Activated naive CD8-positive, alpha-beta T cell treated with anti-CD3 and anti-CD28 coated beads, Interleukin-2, amount 10 ng/mL, durations not matched to agents 7 days and 5 days (primary cell): ENCODE data around the gene PLXNB1. TPM values are rescaled to one million over a fixed set of nuclear protein-coding genes. Genes with fewer than 3 reads are reported as not detected.
A peak's percentile ranks its signal among the peaks of the same experiment; 100 is the strongest.

Experiments used
- ATAC-seq: fragments of 150-1000 bp; cut with Tn5 transposase; one replicate; pipeline ENCODE4 v1.10.0; 2021; ENCODE audit warnings: low read depth, moderate library complexity
- POLR2A ChIA-PET: fragments of 350-600 bp; sonication (Branson Sonifier 250); formaldehyde crosslinking; loops from one replicate; lab custom pipeline; 2021; ENCODE audit warnings: antibody characterized with exemption; lab: Charles Lee
- DNase-seq: peaks from one replicate; pipeline ENCODE4 v3.0.0; 2021
- H3K27ac Mint-ChIP-seq: one replicate; pipeline ENCODE4 v1.8.0; 2022; ENCODE audit warnings: mild to moderate bottlenecking, mixed read lengths
- H3K27me3 Mint-ChIP-seq: one replicate; pipeline ENCODE4 v1.8.0; 2022; ENCODE audit warnings: mild to moderate bottlenecking, moderate library complexity, mixed read lengths
- H3K36me3 Mint-ChIP-seq: one replicate; pipeline ENCODE4 v1.8.0; 2021; ENCODE audit warnings: mild to moderate bottlenecking, mixed read lengths
- H3K4me1 Mint-ChIP-seq: one replicate; pipeline ENCODE4 v1.8.0; 2021; ENCODE audit warnings: mixed read lengths
- H3K4me3 Mint-ChIP-seq: one replicate; pipeline ENCODE4 v1.8.0; 2022; ENCODE audit warnings: mild to moderate bottlenecking, moderate library complexity, mixed read lengths
- H3K9me3 Mint-ChIP-seq: one replicate; pipeline ENCODE4 v1.8.0; 2021; ENCODE audit warnings: mixed read lengths
- total RNA-seq, 2 experiments: library from RNA; stranded (reverse); gene quantifications; one replicate each; pipeline ENCODE4 v1.2.3, GENCODE V29; 2021

The PLXNB1 gene
- total RNA-seq, 2 experiments from 2014 or later, result 4.5 to 6.2 TPM

DNA sequence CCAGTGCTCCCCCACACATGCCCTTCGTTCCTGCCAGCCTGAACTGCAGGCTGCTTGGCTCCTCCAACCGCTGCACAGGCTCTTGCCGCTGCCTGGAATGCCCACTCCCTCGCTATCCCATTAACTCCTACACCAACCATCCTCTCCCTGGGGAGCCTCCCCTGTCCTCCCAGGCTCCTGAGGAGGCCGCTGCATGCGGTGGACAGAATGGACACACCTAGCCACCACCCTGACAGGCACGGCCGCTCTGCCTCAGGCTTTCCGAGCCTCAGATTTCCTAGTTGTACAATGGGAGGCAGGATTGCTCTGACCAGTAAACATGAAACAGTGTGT is 2.3 kb downstream of the PLXNB1 start:
- DNase-seq, result no peak
- H3K27me3 Mint-ChIP-seq, result peaks cover 19% of the 10 kb centered on the region
- H3K4me3 Mint-ChIP-seq, result no peak overlapping the region
- POLR2A ChIA-PET, result no interaction called here
- peaks cover 5% of the 10 kb centered on the region for H3K4me1 Mint-ChIP-seq
- no peak for ATAC-seq
- peaks cover 3% of the 10 kb centered on the region for H3K36me3 Mint-ChIP-seq
- no peak overlapping the region for H3K27ac Mint-ChIP-seq
- no peaks in the 10 kb centered on the region for H3K9me3 Mint-ChIP-seq

DNA sequence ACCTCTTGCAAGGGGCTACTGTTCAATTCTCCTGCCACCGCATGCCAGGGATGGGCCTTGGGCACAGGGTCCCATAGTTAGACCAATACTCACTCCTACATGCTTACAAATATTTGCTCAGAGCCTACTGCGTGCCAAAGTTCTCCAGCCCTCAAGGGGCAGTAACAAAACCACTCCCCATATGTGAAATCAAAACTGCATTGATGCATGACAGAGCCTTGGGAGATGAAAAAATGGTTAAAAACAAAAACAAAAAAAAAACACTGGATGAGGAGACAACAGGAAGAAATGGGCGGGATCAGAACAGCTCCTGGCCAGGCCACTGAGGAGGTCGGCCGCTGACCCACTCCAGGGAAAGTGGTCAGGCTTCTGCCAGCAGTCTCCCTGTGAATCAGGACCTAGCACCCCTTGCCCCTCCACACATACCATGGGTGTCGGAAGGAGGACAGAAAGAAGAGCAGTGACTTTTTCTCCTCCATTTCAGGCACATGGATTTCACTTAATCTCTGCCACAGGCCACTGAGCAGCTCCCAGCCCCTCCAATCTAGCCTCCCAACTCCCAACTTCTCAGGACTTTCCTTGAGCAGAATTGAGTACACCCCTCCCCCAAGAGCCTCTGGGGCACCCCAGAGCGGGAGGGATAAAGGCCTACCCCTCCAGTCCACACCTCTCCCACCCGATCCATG is 2.8 kb downstream of the PLXNB1 start:
- H3K9me3 Mint-ChIP-seq, result no peaks in the 10 kb centered on the region
- H3K27ac Mint-ChIP-seq, result no peak overlapping the region
- ATAC-seq (no peak), DNase-seq (no peak)
- peaks cover 5% of the 10 kb centered on the region for H3K4me1 Mint-ChIP-seq
- peaks cover 19% of the 10 kb centered on the region for H3K27me3 Mint-ChIP-seq
- no peak overlapping the region for H3K4me3 Mint-ChIP-seq
- peaks cover 3% of the 10 kb centered on the region for H3K36me3 Mint-ChIP-seq
- POLR2A ChIA-PET, result no interaction called here

DNA sequence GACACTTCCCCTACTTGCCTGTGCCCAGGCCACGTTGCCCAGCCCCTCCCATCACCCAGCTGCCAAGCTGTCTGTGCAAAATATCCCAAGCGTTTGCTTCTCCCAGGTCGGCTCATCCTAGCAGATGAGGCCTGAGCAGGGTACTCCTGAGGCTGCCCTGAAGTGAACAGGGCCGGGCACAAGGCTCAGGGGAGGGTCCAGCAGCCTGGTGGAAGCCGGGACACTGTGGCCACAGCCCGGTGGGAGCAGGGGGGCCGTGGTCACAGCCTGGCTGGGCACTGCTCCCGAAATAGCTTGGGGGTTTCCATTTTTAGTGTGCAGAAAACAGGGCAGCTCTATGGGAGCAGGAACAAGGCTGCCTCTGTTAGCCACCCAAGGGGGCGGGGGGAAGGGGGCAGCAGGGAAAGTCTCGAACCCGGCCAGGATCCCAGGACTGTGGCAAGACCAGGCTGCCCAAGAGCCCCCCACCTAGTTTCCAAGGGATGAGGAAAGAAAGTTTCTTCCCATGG is 3.4 kb downstream of the PLXNB1 start:
- Mint-ChIP-seq H3K9me3 (no peaks in the 10 kb centered on the region), H3K27me3 (peaks cover 19% of the 10 kb centered on the region), H3K4me3 (no peak overlapping the region), H3K36me3 (no peaks in the 10 kb centered on the region), H3K27ac (no peak overlapping the region), H3K4me1 (peaks cover 5% of the 10 kb centered on the region)
- DNase-seq, result no peak
- ATAC-seq, result no peak
- POLR2A ChIA-PET, result no interaction called here

DNA sequence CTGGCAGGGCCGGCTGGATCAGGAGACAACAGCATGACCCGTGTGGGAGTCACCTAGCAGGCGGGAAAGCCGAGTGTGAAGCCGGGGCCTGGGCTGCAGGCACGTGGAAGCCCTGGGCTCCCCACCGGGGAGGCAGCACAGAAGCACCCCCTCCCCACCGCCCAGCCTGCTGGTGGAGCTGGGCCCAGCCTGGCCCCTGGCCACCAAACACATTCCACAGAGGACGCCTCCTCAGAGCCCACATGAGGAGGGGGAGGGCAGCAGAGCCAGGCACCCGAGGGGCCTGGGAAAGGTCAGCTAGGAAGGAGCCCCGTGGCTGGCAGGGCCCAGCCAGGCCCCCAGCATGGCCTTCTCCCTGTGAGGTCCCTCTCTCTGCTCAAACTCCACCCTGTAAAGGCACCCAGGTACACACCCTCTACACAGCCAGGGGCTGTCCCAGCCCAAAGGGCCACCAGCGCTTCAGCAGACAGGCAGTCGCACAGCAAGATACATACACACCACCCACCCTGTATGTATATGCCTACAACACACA is 4.5 kb downstream of the PLXNB1 start:
- peaks cover 5% of the 10 kb centered on the region for H3K4me1 Mint-ChIP-seq
- no peaks in the 10 kb centered on the region for H3K36me3 Mint-ChIP-seq
- H3K27me3 Mint-ChIP-seq, result peaks cover 19% of the 10 kb centered on the region
- POLR2A ChIA-PET, result no interaction called here
- H3K27ac Mint-ChIP-seq, result no peak overlapping the region
- H3K4me3 Mint-ChIP-seq, result no peak overlapping the region
- H3K9me3 Mint-ChIP-seq, result no peaks in the 10 kb centered on the region
- no peak for ATAC-seq
- no peak for DNase-seq

GRCh38 chr3:48423883-48424695 is 5.8 kb downstream of the PLXNB1 start:
- Mint-ChIP-seq H3K9me3 (no peaks in the 10 kb centered on the region), H3K36me3 (no peaks in the 10 kb centered on the region), H3K4me1 (peaks cover 3% of the 10 kb centered on the region), H3K27ac (no peak overlapping the region), H3K27me3 (peaks cover 17% of the 10 kb centered on the region), H3K4me3 (no peak overlapping the region)
- POLR2A ChIA-PET, result interaction anchor here (1.0 kb wide), 2 partner anchors 16 to 44 kb away, joined by 3 read pairs; partner anchors contain the start of genes CCDC51 and TMA7
- no peak for DNase-seq
- ATAC-seq, result no peak

GRCh38 chr3:48423241-48423882 is 6.5 kb downstream of the PLXNB1 start:
- H3K4me3 Mint-ChIP-seq, result no peak overlapping the region
- DNase-seq (no peak), ATAC-seq (no peak)
- no peaks in the 10 kb centered on the region for H3K9me3 Mint-ChIP-seq
- H3K27me3 Mint-ChIP-seq, result peaks cover 14% of the 10 kb centered on the region
- POLR2A ChIA-PET, result interaction anchor here (1.0 kb wide), 2 partner anchors 16 to 45 kb away, joined by 3 read pairs; partner anchors contain the start of genes CCDC51 and TMA7
- no peak overlapping the region for H3K27ac Mint-ChIP-seq
- H3K36me3 Mint-ChIP-seq, result no peaks in the 10 kb centered on the region
- H3K4me1 Mint-ChIP-seq, result peaks cover 3% of the 10 kb centered on the region

DNA sequence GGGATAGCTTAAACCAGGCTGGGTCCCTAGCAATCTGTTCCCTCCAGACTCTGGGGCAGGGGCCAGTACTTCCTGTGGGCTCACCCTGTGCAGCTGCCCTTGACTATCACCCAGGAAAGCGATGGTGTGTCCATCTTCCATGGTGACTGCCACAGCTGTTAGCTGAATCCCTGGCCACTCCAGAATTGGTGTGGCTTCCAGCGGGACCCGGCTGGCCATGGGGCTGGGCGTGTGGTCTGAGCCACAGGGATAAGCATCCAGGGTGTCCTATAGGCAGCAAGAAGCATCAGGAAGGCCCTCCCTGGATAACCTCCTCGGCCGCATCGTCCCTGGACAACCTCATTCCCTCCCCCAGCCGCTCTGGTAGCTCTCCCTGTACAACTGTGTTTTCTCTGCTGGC is 7.2 kb downstream of the PLXNB1 start:
- DNase-seq (no peak), ATAC-seq (no peak)
- POLR2A ChIA-PET, result interaction anchor here (1.0 kb wide), 1 partner anchor 46 kb away, joined by 3 read pairs; no protein-coding TSS in a partner anchor
- Mint-ChIP-seq H3K4me3 (no peak overlapping the region), H3K27me3 (peaks cover 8% of the 10 kb centered on the region), H3K4me1 (peaks cover 3% of the 10 kb centered on the region), H3K27ac (no peak overlapping the region), H3K9me3 (no peaks in the 10 kb centered on the region), H3K36me3 (no peaks in the 10 kb centered on the region)

GRCh38 chr3:48422272-48422671 is 7.6 kb downstream of the PLXNB1 start:
- no peak overlapping the region for H3K4me3 Mint-ChIP-seq
- DNase-seq (no peak), ATAC-seq (peak; percentile 28)
- H3K9me3 Mint-ChIP-seq, result no peaks in the 10 kb centered on the region
- H3K27ac Mint-ChIP-seq, result no peak overlapping the region
- H3K36me3 Mint-ChIP-seq, result no peaks in the 10 kb centered on the region
- peaks cover 5% of the 10 kb centered on the region for H3K27me3 Mint-ChIP-seq
- POLR2A ChIA-PET, result no interaction called here
- peaks cover 3% of the 10 kb centered on the region for H3K4me1 Mint-ChIP-seq

- H3K27ac Mint-ChIP-seq, result no peak overlapping the region
These were observed 9.3 kb downstream of the PLXNB1 start for GRCh38 chr3:48420561-48420960.

GRCh38 chr3:48419597-48419996 is 10.3 kb downstream of the PLXNB1 start:
- no peak for DNase-seq
- ATAC-seq, result no peak
- POLR2A ChIA-PET, result no interaction called here
- H3K9me3 Mint-ChIP-seq, result no peaks in the 10 kb centered on the region
- H3K4me3 Mint-ChIP-seq, result no peak overlapping the region
- no peaks in the 10 kb centered on the region for H3K27me3 Mint-ChIP-seq
- no peaks in the 10 kb centered on the region for H3K36me3 Mint-ChIP-seq
- H3K4me1 Mint-ChIP-seq, result peaks cover 3% of the 10 kb centered on the region
- H3K27ac Mint-ChIP-seq, result no peak overlapping the region

More at GRCh38 chr3:48420561-48420960, 9.3 kb downstream of the PLXNB1 start:
- POLR2A ChIA-PET, result no interaction called here
- DNase-seq (no peak), ATAC-seq (no peak)
- peaks cover 3% of the 10 kb centered on the region for H3K4me1 Mint-ChIP-seq
- no peak overlapping the region for H3K4me3 Mint-ChIP-seq
- no peaks in the 10 kb centered on the region for H3K27me3 Mint-ChIP-seq
- H3K36me3 Mint-ChIP-seq, result no peaks in the 10 kb centered on the region
- no peaks in the 10 kb centered on the region for H3K9me3 Mint-ChIP-seq

- Mint-ChIP-seq H3K4me3 (no peak overlapping the region), H3K36me3 (no peaks in the 10 kb centered on the region), H3K9me3 (no peaks in the 10 kb centered on the region), H3K4me1 (peaks cover 3% of the 10 kb centered on the region), H3K27ac (no peak overlapping the region), H3K27me3 (no peaks in the 10 kb centered on the region)
- POLR2A ChIA-PET, result interaction anchor here (1.1 kb wide), 1 partner anchor 21 kb away, joined by 3 read pairs; the partner anchor contains the start of gene CCDC51
- ATAC-seq (no peak), DNase-seq (no peak)
These were observed 10.7 kb downstream of the PLXNB1 start for GRCh38 chr3:48419149-48419548.

DNA sequence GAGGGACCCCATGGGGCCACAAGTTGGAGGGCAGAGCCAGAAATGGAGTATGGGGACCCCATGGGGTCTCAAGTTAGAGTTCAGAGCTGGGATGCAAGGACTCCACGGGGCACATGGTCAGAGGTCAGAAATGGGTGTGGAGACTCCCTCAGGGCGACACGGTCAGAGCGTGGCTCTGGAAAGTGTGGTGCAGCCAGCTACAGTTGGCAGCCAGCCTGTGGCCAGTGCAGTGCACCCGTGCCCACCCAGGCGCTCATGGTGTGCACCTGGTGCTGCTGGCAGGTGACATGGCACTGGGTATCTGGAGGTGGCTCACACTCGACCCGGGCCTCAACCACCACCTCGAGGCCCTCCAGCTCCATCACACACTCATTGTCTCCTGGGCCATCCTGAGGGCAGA is 11.2 kb downstream of the PLXNB1 start:
- H3K27me3 Mint-ChIP-seq, result no peaks in the 10 kb centered on the region
- no peaks in the 10 kb centered on the region for H3K9me3 Mint-ChIP-seq
- DNase-seq, result no peak
- no peak overlapping the region for H3K27ac Mint-ChIP-seq
- no peak overlapping the region for H3K4me3 Mint-ChIP-seq
- peaks cover 3% of the 10 kb centered on the region for H3K4me1 Mint-ChIP-seq
- H3K36me3 Mint-ChIP-seq, result no peaks in the 10 kb centered on the region
- no peak for ATAC-seq
- POLR2A ChIA-PET, result interaction anchor here (1.1 kb wide), 1 partner anchor 21 kb away, joined by 3 read pairs; the partner anchor contains the start of gene CCDC51

- no peaks in the 10 kb centered on the region for H3K36me3 Mint-ChIP-seq
- H3K9me3 Mint-ChIP-seq, result no peaks in the 10 kb centered on the region
- ATAC-seq (no peak), DNase-seq (no peak)
- peaks cover 3% of the 10 kb centered on the region for H3K4me1 Mint-ChIP-seq
- POLR2A ChIA-PET, result interaction anchor here (1.1 kb wide), 1 partner anchor 22 kb away, joined by 3 read pairs; the partner anchor contains the start of gene CCDC51
- H3K27me3 Mint-ChIP-seq, result no peaks in the 10 kb centered on the region
- no peak overlapping the region for H3K27ac Mint-ChIP-seq
- no peak overlapping the region for H3K4me3 Mint-ChIP-seq
These were observed 11.7 kb downstream of the PLXNB1 start for GRCh38 chr3:48418140-48418539.
